22Rv1 (cell line): ENCODE results near the gene DNAJC7.
A peak's percentile ranks its signal among the peaks of the same experiment; 100 is the strongest.

Experiments
- H3K27ac ChIP-seq: fragments of 450-650 bp; 2 replicates; pipeline ENCODE4 v1.5.1; 2017
- ZFX ChIP-seq: fragments of 450-650 bp; IDR thresholded peaks from 2 replicates; pipeline ENCODE4 v1.6.1; 2017; ENCODE audit warnings: antibody characterized with exemption, borderline replicate concordance
- TF ChIP-seq, protein P1 (sequence below): fragments of 450-650 bp; IDR thresholded peaks from 2 replicates; pipeline ENCODE4 v1.5.1; 2017; ENCODE audit warnings: mild to moderate bottlenecking

Gene DNAJC7

DNA sequence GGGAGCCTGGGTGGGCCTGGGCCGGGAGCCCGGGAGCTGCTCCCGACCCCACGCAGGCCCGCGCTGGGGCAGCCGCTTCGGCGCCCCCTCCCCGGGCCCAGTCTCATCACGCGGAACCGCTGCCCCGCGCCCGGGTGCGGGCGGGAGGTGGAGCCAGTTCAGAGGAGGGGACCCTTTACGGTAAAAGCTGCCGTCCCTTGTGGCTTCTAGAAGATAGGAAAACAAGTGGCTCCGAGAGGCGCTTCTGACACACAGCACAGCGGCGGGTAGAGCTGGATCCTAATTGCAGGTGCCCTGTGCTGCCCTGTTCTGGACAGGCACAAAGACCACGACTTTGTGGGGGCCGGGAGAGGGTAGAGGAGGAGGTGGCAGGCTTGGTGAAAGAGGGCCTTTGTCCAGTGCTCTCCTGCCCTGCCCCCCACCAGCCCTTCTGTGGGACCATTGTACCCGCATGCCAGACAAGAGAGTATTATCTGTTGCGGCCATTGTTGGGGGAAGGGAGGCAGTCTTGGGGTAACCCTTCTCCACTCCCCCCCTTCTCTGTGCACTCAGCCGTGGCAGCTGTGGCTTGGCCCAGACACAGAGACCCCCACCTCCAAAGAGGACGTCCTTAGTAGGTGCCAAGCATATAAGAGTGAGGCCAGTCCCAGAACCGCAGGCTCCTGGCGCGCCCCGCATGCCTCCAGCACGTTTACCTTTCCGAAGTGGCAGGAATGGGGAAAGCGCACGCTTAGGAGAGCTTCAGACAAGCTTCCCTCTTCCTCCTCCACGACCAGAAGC lies 49.9 kb downstream of the DNAJC7 start:
- no peak for TF ChIP-seq ZFX
- TF ChIP-seq, protein P1, sequence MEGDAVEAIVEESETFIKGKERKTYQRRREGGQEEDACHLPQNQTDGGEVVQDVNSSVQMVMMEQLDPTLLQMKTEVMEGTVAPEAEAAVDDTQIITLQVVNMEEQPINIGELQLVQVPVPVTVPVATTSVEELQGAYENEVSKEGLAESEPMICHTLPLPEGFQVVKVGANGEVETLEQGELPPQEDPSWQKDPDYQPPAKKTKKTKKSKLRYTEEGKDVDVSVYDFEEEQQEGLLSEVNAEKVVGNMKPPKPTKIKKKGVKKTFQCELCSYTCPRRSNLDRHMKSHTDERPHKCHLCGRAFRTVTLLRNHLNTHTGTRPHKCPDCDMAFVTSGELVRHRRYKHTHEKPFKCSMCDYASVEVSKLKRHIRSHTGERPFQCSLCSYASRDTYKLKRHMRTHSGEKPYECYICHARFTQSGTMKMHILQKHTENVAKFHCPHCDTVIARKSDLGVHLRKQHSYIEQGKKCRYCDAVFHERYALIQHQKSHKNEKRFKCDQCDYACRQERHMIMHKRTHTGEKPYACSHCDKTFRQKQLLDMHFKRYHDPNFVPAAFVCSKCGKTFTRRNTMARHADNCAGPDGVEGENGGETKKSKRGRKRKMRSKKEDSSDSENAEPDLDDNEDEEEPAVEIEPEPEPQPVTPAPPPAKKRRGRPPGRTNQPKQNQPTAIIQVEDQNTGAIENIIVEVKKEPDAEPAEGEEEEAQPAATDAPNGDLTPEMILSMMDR: no peak
- H3K27ac ChIP-seq: peak overlapping the region; percentile 87

DNA sequence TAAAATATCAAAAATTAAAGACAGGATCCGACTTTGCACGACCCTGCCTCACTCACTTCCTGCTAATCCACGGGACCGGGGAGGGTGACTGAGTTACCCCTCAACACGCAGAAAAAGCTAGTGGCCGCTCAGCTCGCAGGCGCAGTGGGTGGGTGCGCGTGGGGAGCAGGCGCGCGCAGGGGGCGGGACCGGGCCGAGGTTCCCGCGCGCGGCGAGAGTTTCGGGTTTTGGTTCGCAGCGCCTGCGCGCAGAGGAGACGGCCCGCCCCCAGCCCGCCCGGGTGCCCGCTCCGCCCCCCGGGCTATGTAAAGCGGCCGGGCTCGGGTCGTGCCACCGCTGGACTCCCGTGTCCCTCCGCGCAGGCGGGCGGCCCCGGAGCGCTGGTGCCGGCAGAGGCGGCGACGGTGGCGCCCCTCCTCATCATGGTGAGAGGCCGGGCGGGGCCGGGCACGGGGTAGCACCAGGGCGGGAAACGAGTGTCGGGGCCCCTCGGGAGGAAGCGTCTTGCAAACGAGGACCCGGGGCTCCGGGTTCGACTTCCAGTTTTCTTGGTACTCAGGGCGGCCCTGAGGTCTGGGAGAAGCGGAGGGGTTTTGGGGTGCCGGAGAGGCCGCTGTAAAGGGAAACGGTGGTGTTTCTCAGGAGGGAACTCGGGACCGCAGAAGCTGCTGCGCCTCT lies 50.6 kb downstream of the DNAJC7 start, which contains the start of gene CNP:
TSS of gene CNP (plus strand) at position 333 of the 678 bp plus-strand sequence. CDS start at position 423, 90 bp downstream.
- H3K27ac ChIP-seq: peak within 1 kb of the TSS; percentile 87
- TF ChIP-seq, protein P1: no peak
- no peak for TF ChIP-seq ZFX

DNA sequence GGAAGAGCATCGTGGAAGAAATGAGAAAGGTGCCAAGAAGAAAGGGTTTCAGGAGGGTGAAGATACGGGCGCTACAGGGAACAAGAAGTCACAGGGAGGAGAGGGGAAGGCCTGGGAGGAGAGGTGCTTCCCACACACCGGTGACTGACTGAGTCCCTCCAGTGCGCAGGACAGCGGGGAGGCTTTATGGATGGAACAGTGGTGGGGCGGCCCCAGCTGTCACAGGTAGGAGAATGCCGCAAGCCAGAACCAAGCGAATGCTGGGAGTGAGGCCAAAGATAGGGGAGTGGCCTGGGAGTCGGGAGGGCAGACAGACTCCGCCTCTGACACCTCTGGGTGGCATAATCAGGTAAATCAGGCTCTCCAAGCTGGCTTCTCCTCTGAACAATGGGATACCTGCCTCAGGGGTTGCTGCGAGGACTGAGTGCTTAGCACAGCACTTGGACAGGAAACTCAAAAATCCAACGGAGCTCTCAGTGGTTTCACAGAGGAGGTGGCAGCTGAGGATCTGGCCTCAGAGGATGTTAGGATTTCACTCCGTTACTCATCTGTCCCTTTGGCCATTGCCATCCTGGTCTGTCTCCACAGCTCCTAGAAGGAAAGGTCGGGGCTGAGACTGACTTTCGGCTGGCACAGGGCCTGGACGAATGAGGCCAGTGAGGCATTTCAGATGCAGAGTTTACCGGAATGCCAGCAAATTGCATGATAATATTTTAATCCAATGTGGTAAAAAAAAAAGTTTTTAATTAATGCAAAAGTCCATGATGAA lies 51.4 kb downstream of the DNAJC7 start:
- H3K27ac ChIP-seq: peak overlapping the region; percentile 87
- TF ChIP-seq ZFX: no peak
- TF ChIP-seq, protein P1: no peak

- TF ChIP-seq ZFX: no peak
- TF ChIP-seq, protein P1: peak; percentile 92
- no peak overlapping the region for H3K27ac ChIP-seq
Measured at GRCh38 chr17:41962768-41963434, 54.3 kb downstream of the DNAJC7 start.

- TF ChIP-seq, protein P1: no peak
- no peak for TF ChIP-seq ZFX
- H3K27ac ChIP-seq: no peak overlapping the region
Measured at GRCh38 chr17:41962111-41962510, 55.1 kb downstream of the DNAJC7 start.

DNA sequence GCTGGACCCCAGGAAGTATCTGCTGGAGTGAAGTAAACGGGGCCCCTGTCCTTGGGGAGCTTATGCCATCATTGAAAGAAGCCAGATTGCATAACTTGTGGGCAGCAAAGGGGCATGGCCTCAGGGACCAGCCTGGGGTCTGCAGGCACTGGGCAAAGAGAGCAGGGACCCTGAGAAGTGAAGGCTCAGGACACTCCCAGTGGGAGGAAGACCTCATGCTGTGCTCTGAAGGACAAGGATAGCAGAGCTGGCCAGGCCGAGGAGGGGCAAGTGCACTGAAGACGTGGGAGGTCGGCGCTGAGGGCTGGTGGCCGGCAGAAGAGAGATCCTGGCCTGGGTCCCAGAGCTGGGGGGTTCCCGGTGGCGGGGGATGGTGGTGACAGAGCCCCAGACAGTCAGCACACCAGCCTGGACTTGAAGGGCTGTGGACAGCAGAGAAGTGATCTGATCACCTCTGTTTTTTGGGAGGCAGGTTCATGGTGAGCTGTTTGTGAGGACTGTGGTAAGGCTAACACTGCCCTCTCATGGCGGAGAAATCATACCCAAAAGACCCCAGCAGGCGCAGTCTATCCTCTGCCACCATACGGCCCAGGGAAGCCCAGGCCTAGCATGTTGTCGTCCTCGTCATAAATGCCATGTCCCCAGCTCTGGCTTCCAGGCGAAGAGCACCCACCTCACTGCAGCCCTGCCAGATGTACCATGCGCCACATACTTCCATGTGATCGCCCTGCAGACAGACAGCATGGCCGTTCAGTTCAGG lies 57.7 kb downstream of the DNAJC7 start:
- TF ChIP-seq, protein P1: peak; percentile 42
- TF ChIP-seq ZFX: no peak

More for the DNA sequence above, 57.7 kb downstream of the DNAJC7 start:
- no peak overlapping the region for H3K27ac ChIP-seq
